ENCODE measurements around the gene RRP15.

- TF ChIP-seq EZH2 (IDR thresholded peaks at IDR 0.05) (no peak), POLR2AphosphoS5 (IDR thresholded peaks at IDR 0.05; ENCODE audit: borderline replicate concordance, low read depth, low read length) (no peak)
These were observed 51.2 kb downstream of the RRP15 start for GRCh38 chr1:218336328-218336727.
